GM18867 (cell line): Measurements from ENCODE around the gene CLDN34.

ENCODE experiments used
- ATAC-seq: cut with Tn5 transposase; IDR thresholded peaks from one replicate; pipeline ENCODE4 v1.9.1; 2021; ENCODE audit warnings: mild to moderate bottlenecking, moderate library complexity; ENCODE audit not compliant: unreplicated experiment

Gene CLDN34

GRCh38 chrX:9966775-9967408 lies at the start of gene CLDN34:
CLDN34 (plus strand) TSS chrX:9967358; CDS start chrX:9967358, 0 bp downstream.
- no peak for ATAC-seq

- ATAC-seq: no peak
Observed at GRCh38 chrX:9917861-9918260, 49.3 kb upstream of the CLDN34 start.

GRCh38 chrX:9919632-9920172 lies 47.5 kb upstream of the CLDN34 start:
- no peak for ATAC-seq

- no peak for ATAC-seq
Observed at GRCh38 chrX:9921407-9921806, 45.8 kb upstream of the CLDN34 start.

- no peak for ATAC-seq
Observed at GRCh38 chrX:9923357-9923756, 43.8 kb upstream of the CLDN34 start.

- ATAC-seq: no peak
Observed at GRCh38 chrX:9926002-9926401, 41.2 kb upstream of the CLDN34 start.

GRCh38 chrX:9927698-9928482 lies 39.3 kb upstream of the CLDN34 start:
- ATAC-seq: no peak

GRCh38 chrX:9935436-9935835 lies 31.7 kb upstream of the CLDN34 start:
- ATAC-seq: no peak

- ATAC-seq: no peak
Observed at GRCh38 chrX:9937761-9938160, 29.4 kb upstream of the CLDN34 start.

GRCh38 chrX:9938516-9938915 lies 28.6 kb upstream of the CLDN34 start:
- no peak for ATAC-seq

- ATAC-seq: no peak
Observed at GRCh38 chrX:9940421-9940820, 26.7 kb upstream of the CLDN34 start.

GRCh38 chrX:9942086-9942485 lies 25.1 kb upstream of the CLDN34 start:
- ATAC-seq: peak; percentile 89

GRCh38 chrX:9943420-9943819 lies 23.7 kb upstream of the CLDN34 start:
- ATAC-seq: no peak

GRCh38 chrX:9947131-9947794 lies 19.9 kb upstream of the CLDN34 start:
- no peak for ATAC-seq

GRCh38 chrX:9948406-9948805 lies 18.8 kb upstream of the CLDN34 start:
- ATAC-seq: no peak

GRCh38 chrX:9952300-9952699 lies 14.9 kb upstream of the CLDN34 start:
- no peak for ATAC-seq

- no peak for ATAC-seq
Observed at GRCh38 chrX:9953396-9953795, 13.8 kb upstream of the CLDN34 start.

GRCh38 chrX:9955506-9955905 lies 11.7 kb upstream of the CLDN34 start:
- no peak for ATAC-seq

- no peak for ATAC-seq
Observed at GRCh38 chrX:9957743-9958142, 9.4 kb upstream of the CLDN34 start.

GRCh38 chrX:9958183-9958582 lies 9.0 kb upstream of the CLDN34 start:
- no peak for ATAC-seq

- ATAC-seq: no peak
Observed at GRCh38 chrX:9961750-9962149, 5.4 kb upstream of the CLDN34 start.

- ATAC-seq: no peak
Observed at GRCh38 chrX:9977635-9978034, 10.5 kb downstream of the CLDN34 start.
